IMR-90 (cell line): ENCODE data around the gene LENEP. TPM values are rescaled to one million over a fixed set of nuclear protein-coding genes. Genes with fewer than 3 reads are reported as not detected.

Source experiments
- ATAC-seq: fragments of 200-7000 bp; cut with Tn5 transposase; 2 replicates; pipeline ENCODE4 v1.9.1; 2020; ENCODE audit warnings: low read depth, mild to moderate bottlenecking, moderate library complexity
- BruUV-seq: library from RNA; stranded (reverse); fragments of 400-500 nt; replicated peaks from 2 replicates; lab custom pipeline; 2021; lab: Mats Ljungman, UMichigan
- CTCF ChIA-PET: fragments of 300-600 bp; formaldehyde crosslinking; extraction: SDS; loops from one replicate; lab custom pipeline; 2021; ENCODE audit warnings: antibody characterized with exemption; lab: Yijun Ruan, JAX
- POLR2A ChIA-PET: fragments of 300-600 bp; sonication (Branson Sonifier 250); formaldehyde crosslinking; loops from one replicate; lab custom pipeline; 2022; ENCODE audit warnings: antibody characterized with exemption; ENCODE audit not compliant: unreplicated experiment; lab: Charles Lee
- DNase-seq: peaks from one replicate; pipeline ENCODE4 v3.0.0; 2013
- H2AFZ ChIP-seq: replicated peaks from 2 replicates; pipeline ENCODE3; 2013; ENCODE audit warnings: low read length, mild to moderate bottlenecking; ENCODE audit not compliant: poor library complexity
- H2AK5ac ChIP-seq: 2 replicates; pipeline ENCODE4 v1.6.1; 2013; ENCODE audit warnings: low read depth, low read length, inconsistent platforms
- H2AK9ac ChIP-seq: replicated peaks from 2 replicates; pipeline ENCODE3; 2013; ENCODE audit warnings: mild to moderate bottlenecking, low read depth, low read length, moderate library complexity; ENCODE audit not compliant: poor library complexity
- H2BK120ac ChIP-seq: 2 replicates; pipeline ENCODE4 v1.6.1; 2013; ENCODE audit warnings: low read depth, low read length, inconsistent platforms
- H2BK15ac ChIP-seq: 3 replicates; pipeline ENCODE4 v1.6.1; 2013; ENCODE audit warnings: low read depth, low read length, inconsistent platforms
- H2BK20ac ChIP-seq: 2 replicates; pipeline ENCODE4 v1.6.1; 2013; ENCODE audit warnings: low read depth, mild to moderate bottlenecking, inconsistent platforms, low read length, moderate library complexity
- H2BK5ac ChIP-seq: 2 replicates; pipeline ENCODE4 v1.6.1; 2013; ENCODE audit warnings: mild to moderate bottlenecking, low read depth, low read length, inconsistent platforms; ENCODE audit not compliant: poor library complexity, severe bottlenecking
- H3K14ac ChIP-seq: replicated peaks from 2 replicates; pipeline ENCODE4 v1.6.1; 2013; ENCODE audit warnings: low read depth, low read length, inconsistent platforms
- H3K18ac ChIP-seq: 2 replicates; pipeline ENCODE4 v1.6.1; 2013; ENCODE audit warnings: low read depth, low read length, control low read depth
- H3K23ac ChIP-seq: 2 replicates; pipeline ENCODE4 v1.6.1; 2013; ENCODE audit warnings: low read depth, low read length, inconsistent platforms
- H3K27ac ChIP-seq: 2 replicates; pipeline ENCODE4 v1.5.1; 2013; ENCODE audit warnings: mild to moderate bottlenecking, control low read depth, low read length; ENCODE audit not compliant: insufficient read depth
- H3K27me3 ChIP-seq: 2 replicates; pipeline ENCODE4 v1.6.1; 2013; ENCODE audit warnings: low read length; ENCODE audit not compliant: control insufficient read depth, insufficient read depth
- H3K36me3 ChIP-seq: 2 replicates; pipeline ENCODE4 v1.6.1; 2013; ENCODE audit warnings: low read length, mixed read lengths; ENCODE audit not compliant: control insufficient read depth, insufficient read depth
- H3K4ac ChIP-seq: 2 replicates; pipeline ENCODE4 v1.6.1; 2013; ENCODE audit warnings: low read depth, low read length, inconsistent platforms
- H3K4me1 ChIP-seq: 2 replicates; pipeline ENCODE4 v1.6.1; 2013; ENCODE audit warnings: low read length, mixed read lengths; ENCODE audit not compliant: control insufficient read depth, insufficient read depth
- H3K4me2 ChIP-seq: 2 replicates; pipeline ENCODE4 v1.6.1; 2013; ENCODE audit warnings: low read depth, mild to moderate bottlenecking, control low read depth, low read length, moderate library complexity
- H3K4me3 ChIP-seq: 2 replicates; pipeline ENCODE4 v1.5.1; 2013; ENCODE audit warnings: low read depth, mild to moderate bottlenecking, control low read depth, low read length, moderate library complexity; ENCODE audit not compliant: insufficient read depth
- H3K56ac ChIP-seq: 2 replicates; pipeline ENCODE4 v1.6.1; 2013; ENCODE audit warnings: low read length, inconsistent platforms; ENCODE audit not compliant: insufficient read depth; ENCODE audit errors: extremely low read depth
- H3K79me1 ChIP-seq, 2 experiments: 2 replicates each; pipeline ENCODE4 v1.6.1; 2013; ENCODE audit warnings: low read length in 2 of 2, inconsistent platforms in 1 of 2, low read depth in 1 of 2
- H3K9ac ChIP-seq: 2 replicates; pipeline ENCODE4 v1.6.1; 2013; ENCODE audit warnings: low read depth, low read length, control low read depth
- H3K9me1 ChIP-seq: 2 replicates; pipeline ENCODE4 v1.6.1; 2013; ENCODE audit warnings: low read length, inconsistent platforms; ENCODE audit not compliant: insufficient read depth
- H3K9me3 ChIP-seq: 2 replicates; pipeline ENCODE4 v1.6.1; 2013; ENCODE audit warnings: low read length; ENCODE audit not compliant: control insufficient read depth, insufficient read depth
- H4K20me1 ChIP-seq: 2 replicates; pipeline ENCODE4 v1.6.1; 2013; ENCODE audit warnings: low read length, inconsistent platforms; ENCODE audit not compliant: insufficient read depth
- H4K5ac ChIP-seq: 2 replicates; pipeline ENCODE4 v1.6.1; 2013; ENCODE audit warnings: mild to moderate bottlenecking, low read depth, low read length, control low read depth
- H4K8ac ChIP-seq, 2 experiments: 2 replicates each; pipeline ENCODE4 v1.6.1; 2013; ENCODE audit warnings: low read depth in 2 of 2, low read length in 2 of 2, control low read depth in 1 of 2, inconsistent platforms in 1 of 2
- H4K91ac ChIP-seq: 2 replicates; pipeline ENCODE4 v1.6.1; 2013; ENCODE audit warnings: low read depth, low read length, inconsistent platforms; ENCODE audit not compliant: insufficient read depth
- BHLHE40 ChIP-seq: fragments of 150-350 bp; IDR thresholded peaks from 2 replicates; pipeline ENCODE4 v1.6.1; 2016; ENCODE audit warnings: mild to moderate bottlenecking, low read depth, low read length
- CEBPB ChIP-seq: IDR thresholded peaks from 2 replicates; pipeline ENCODE4 v1.6.1; 2012; ENCODE audit warnings: low read depth, low read length, improper control_type of control experiment
- FOS ChIP-seq: fragments of 150-350 bp; IDR thresholded peaks from 2 replicates; pipeline ENCODE4 v1.6.1; 2016; ENCODE audit warnings: low read depth, low read length
- MAFK ChIP-seq: IDR thresholded peaks from 2 replicates; pipeline ENCODE4 v1.6.1; 2012; ENCODE audit warnings: low read depth, low read length, improper control_type of control experiment
- MXI1 ChIP-seq: IDR thresholded peaks from 2 replicates; pipeline ENCODE4 v1.6.1; 2012; ENCODE audit warnings: low read depth, mild to moderate bottlenecking, low read length, moderate library complexity, borderline replicate concordance
- NFE2L2 ChIP-seq: fragments of 150-350 bp; IDR thresholded peaks from 2 replicates; pipeline ENCODE4 v1.6.1; 2016; ENCODE audit warnings: low read depth, mild to moderate bottlenecking, low read length
- POLR2A ChIP-seq: IDR thresholded peaks from 2 replicates; pipeline ENCODE4 v1.6.1; 2012; ENCODE audit warnings: mild to moderate bottlenecking, low read depth, low read length
- RAD21 ChIP-seq: IDR thresholded peaks from 2 replicates; pipeline ENCODE4 v1.6.1; 2012; ENCODE audit warnings: low read length, improper control_type of control experiment
- RCOR1 ChIP-seq: IDR thresholded peaks from 2 replicates; pipeline ENCODE4 v1.6.1; 2012; ENCODE audit warnings: mild to moderate bottlenecking, low read length, improper control_type of control experiment; ENCODE audit not compliant: insufficient replicate concordance
- SMC3 ChIP-seq: fragments of 150-350 bp; IDR thresholded peaks from 2 replicates; pipeline ENCODE4 v1.6.1; 2016; ENCODE audit warnings: low read depth, mild to moderate bottlenecking, antibody characterized with exemption, low read length, moderate library complexity
- WGBS, 2 experiments: methylation state at CpG; one replicate each; pipeline versions ENCODE4 v1.1.5 to v1.1.7; 2013; ENCODE audit warnings: missing lambda C conversion rate in 2 of 2; ENCODE audit not compliant: insufficient read length in 1 of 2; ENCODE audit errors: extremely low coverage in 2 of 2; 5-methylcytosine and 5-hydroxymethylcytosine counted together
- dilution Hi-C: fragments of 300-500 bp; cut with HindIII; formaldehyde crosslinking; loops from one replicate; pipeline ENCODE4 v1.14.3; 2018; ENCODE audit warnings: low sequenced_read_pairs; ENCODE audit not compliant: unreplicated experiment
- in situ Hi-C: fragments of 300-500 bp; cut with MboI; formaldehyde crosslinking; loops from 3 replicates; pipeline ENCODE4 v1.14.3; 2019; ENCODE audit warnings: low sequenced_read_pairs, inconsistent platforms, mixed read lengths
- intact Hi-C: fragments of 100-400 bp; cut with micrococcal nuclease; formaldehyde crosslinking; loops from 2 replicates; pipeline ENCODE4 v1.10.0; 2022
- polyA plus RNA-seq, 3 experiments: library from polyadenylated mRNA; depleted of rRNA; stranded (reverse); fragments of >200 nt; gene quantifications; 2 replicates each; pipeline ENCODE4 v1.2.3, GENCODE V29; 2012; ENCODE audit warnings: low replicate concordance in 1 of 3
- total RNA-seq: library from RNA; depleted of rRNA; stranded (reverse); fragments of >200 nt; gene quantifications from 2 replicates; pipeline ENCODE4 v1.2.3, GENCODE V29; 2012
- TF ChIP-seq, protein P1 (sequence below): fragments of 150-350 bp; IDR thresholded peaks from 2 replicates; pipeline ENCODE4 v1.6.1; 2016; ENCODE audit warnings: low read depth, mild to moderate bottlenecking, low read length, moderate library complexity, borderline replicate concordance

The LENEP gene
- total and polyA plus RNA-seq, 2 of the 4 experiments (the other 2 are of a cell fraction) = not detected

DNA sequence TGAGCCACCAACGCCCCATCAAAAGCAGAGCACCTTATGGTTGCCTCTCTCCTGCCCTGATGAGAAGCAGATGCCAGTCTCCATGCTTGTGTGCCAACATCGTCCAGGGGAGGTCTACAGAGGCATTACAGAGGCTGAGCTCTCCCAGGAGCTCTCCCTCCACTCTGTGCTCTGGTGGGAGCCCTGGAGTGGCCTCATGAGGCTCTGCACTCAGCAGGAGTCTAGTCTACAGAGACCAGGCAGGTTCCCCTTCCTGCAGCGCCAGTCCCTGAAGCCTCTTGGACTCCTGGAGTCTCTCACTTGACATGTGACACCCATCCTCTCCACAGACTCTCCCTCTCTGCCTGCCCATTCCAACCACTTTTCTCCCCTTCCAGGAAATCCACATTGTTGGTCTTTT, 43.7 kb downstream of the LENEP start:
- no peak for ATAC-seq
- H3K9ac ChIP-seq = no peak overlapping the region

More for the DNA sequence above, 43.7 kb downstream of the LENEP start:
- Histone ChIP-seq H3K9me3 (no peaks in the 10 kb centered on the region), H3K9me1 (peaks cover 6% of the 10 kb centered on the region; the same call in 1 of the 2 replicates), H3K4me1 (peaks cover 1% of the 10 kb centered on the region; the same call in 1 of the 2 replicates), H2BK120ac (no peak overlapping the region), H3K27me3 (peaks cover 42% of the 10 kb centered on the region), H4K5ac (no peak overlapping the region), H2BK15ac (no peak overlapping the region), H3K79me1 (no peaks in the 10 kb centered on the region), H2AK9ac (no peak overlapping the region), H3K23ac (no peak overlapping the region), H2BK20ac (no peak overlapping the region), H4K20me1 (no peaks in the 10 kb centered on the region), H3K27ac (no peak overlapping the region), H3K56ac (no peak overlapping the region), H3K4me3 (no peak overlapping the region), H3K18ac (no peak overlapping the region), H3K4ac (no peak overlapping the region), H2AK5ac (no peak overlapping the region), H3K36me3 (no peaks in the 10 kb centered on the region), H2BK5ac (no peak overlapping the region), H4K91ac (no peak overlapping the region), H3K14ac (no peak overlapping the region), H3K4me2 (no peak overlapping the region), H4K8ac (no peak overlapping the region), H2AFZ (no peak overlapping the region)
- no peak for DNase-seq
- no peak for TF ChIP-seq MXI1
- no peak for TF ChIP-seq RAD21
- no peak for TF ChIP-seq POLR2A
- no peak for TF ChIP-seq CEBPB
- TF ChIP-seq, protein P1, sequence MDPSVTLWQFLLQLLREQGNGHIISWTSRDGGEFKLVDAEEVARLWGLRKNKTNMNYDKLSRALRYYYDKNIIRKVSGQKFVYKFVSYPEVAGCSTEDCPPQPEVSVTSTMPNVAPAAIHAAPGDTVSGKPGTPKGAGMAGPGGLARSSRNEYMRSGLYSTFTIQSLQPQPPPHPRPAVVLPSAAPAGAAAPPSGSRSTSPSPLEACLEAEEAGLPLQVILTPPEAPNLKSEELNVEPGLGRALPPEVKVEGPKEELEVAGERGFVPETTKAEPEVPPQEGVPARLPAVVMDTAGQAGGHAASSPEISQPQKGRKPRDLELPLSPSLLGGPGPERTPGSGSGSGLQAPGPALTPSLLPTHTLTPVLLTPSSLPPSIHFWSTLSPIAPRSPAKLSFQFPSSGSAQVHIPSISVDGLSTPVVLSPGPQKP = no peak
- TF ChIP-seq MAFK = no peak
- TF ChIP-seq BHLHE40 = no peak
- TF ChIP-seq FOS = no peak
- TF ChIP-seq RCOR1 = no peak
- no peak for TF ChIP-seq NFE2L2
- no peak for TF ChIP-seq SMC3
- in situ Hi-C loops = no loop called here
- POLR2A ChIA-PET = no interaction called here
- CTCF ChIA-PET = no interaction called here
- dilution Hi-C loops = no loop called here
- intact Hi-C loops = no loop called here
- WGBS, 2 experiments = 43% methylated on average over 1 of the region's 3 CpGs; no CpG with 5 or more reads in 1 of the 2 experiments
- BruUV-seq = no TSS peak
